Endometrium (tissue), 2 donors: ENCODE measurements around the gene AKAP9.
"Not testable (repeated sequence)": the region's sequence is repeated elsewhere in the genome, so short reads cannot be mapped to it uniquely, and the experiment has no call there.

Experiments
- FAIRE-seq: peaks from 2 replicates; lab custom pipeline; 2012; peaks lifted over from hg19 to GRCh38; lab: Jason Lieb, UNC
- donor health status: control.
- donor health status: control.

AKAP9 gene

DNA sequence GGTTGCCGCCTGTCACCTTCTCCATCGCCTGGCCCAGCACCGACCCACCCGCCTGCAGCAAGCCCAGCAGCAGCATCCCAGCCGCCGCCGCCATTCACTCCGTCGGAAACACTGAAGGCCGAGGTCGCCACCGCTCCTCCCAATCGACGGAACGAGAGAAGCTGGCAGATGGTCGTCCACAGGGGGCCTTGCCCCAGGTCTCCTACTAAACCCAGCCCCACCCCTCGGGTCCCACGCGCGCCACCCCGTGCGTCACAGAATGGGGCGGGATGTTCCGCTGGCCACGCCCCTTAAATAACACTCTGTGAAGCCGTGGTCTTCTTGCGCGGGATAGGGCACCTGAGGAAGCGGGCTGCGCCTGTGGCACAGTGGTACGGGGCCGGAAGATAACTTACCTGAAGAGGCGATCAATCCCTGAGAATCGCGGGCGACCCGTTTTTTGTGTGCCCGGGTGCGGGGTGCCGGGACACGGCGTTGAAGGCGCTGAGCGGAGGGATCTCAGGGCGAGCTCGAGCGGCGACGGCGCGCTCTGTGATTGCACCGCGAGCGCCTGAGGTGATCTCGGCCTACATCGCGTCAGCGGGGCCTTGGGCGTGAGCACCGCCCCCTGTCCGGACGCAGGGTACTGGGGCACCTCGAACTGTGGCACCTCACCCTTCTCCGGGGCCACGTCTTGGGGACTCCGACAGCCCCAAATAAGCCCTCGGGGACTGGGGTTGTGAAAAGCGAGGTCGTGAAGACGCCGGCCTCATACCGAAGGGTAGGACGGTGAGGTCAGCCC is 193.8 kb downstream of the AKAP9 start, which contains the start of gene CYP51A1:
CYP51A1 (minus strand) TSS at position 207 of the 781 bp plus-strand sequence; CDS start at position 94, 113 bp downstream.
- FAIRE-seq: no peak

DNA sequence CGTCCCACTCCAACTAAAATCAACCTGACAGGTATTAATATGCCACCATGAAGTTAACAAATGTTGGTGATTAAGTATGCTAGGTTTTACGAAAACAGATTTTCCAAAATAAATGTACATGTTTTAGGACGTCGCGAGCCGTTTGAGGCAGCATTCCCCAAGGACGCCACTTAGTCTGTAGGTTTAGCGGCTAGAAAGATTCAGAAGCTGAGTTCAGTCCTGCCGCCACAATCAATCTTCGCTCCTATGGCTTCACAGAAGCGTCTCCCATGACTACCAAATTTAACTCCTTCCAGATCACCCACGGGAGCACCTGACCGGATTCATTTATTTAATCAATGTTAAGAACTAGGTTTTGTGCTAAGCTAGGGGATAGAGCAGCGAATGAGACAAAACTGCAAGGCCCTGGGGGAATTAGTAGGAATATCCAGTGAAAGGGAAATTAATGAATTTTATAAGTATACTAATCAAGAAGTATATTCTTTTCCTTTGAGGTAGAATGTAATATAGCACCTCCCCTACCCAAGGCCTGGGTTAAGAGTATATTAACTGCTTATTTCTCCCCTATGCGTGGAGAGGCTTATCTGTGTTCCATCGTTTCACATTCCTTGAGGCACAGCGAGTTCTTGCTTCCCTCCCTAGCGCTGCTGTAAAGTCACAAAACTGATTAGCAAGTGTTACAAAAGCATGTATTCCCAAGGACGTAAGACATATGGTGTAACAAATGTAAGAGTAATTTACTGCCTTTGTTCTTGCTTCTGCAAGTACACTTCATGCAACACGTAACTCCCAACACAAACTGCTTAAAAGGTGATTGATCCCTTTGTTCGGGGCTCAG is 194.6 kb downstream of the AKAP9 start:
- FAIRE-seq: no peak

DNA sequence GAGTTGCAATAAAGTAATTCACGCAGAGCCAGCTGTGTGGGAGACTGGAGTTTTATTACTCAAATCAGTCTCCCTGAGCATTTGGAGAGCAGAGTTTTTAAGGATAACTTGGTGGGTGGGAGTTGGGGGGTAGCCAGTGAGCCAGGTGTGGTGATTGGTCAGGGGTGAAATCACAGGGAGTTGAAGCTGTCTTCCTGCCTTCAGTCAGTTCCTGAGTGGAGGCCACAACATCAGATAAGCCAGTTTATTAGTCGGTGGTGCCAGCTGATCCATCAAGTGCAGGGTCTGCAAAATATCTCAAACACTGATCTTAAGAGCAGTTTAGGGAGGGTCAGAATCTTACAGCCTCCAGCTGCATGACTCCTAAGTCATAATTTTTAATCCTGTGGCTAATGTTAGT is 196.9 kb downstream of the AKAP9 start:
- peak; percentile 83 for FAIRE-seq

DNA sequence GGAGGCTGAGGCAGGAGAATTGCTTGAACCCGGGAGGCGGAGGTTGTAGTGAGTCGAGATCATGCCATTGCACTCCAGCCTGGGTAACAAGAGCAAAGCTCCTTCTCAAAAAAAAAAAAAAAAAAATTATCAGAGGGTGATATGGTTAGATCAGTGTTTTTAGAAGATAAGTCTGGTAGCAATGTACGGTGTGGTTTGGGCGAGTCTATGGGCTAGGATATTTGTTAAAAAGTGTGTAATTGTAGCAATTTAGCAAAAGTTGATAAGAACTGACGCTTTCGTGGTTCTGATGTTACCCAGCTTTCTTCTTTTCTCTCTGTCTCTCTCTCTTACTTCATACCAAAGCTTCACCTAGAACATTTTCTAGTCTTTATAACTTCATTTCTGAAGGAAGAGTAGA is 200.5 kb downstream of the AKAP9 start:
- FAIRE-seq: no peak

DNA sequence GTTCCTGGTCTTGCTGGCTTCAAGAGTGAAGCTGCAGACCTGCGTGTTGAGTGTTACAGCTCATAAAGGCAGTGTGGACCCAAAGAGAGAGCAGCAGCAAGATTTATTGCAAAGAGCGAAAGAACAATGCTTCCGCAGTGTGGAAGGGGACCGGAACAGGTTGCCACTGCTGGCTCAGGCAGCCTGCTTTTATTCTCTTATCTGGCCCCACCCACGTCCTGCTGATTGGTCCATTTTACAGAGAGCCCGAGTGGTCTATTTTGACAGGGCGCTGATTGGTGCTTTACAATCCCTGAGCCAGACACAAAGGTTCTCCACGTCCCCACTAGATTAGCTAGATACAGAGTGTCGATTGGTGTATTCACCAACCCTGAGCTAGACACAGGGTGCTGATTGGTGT is 202.1 kb downstream of the AKAP9 start:
- FAIRE-seq: not testable (repeated sequence)

DNA sequence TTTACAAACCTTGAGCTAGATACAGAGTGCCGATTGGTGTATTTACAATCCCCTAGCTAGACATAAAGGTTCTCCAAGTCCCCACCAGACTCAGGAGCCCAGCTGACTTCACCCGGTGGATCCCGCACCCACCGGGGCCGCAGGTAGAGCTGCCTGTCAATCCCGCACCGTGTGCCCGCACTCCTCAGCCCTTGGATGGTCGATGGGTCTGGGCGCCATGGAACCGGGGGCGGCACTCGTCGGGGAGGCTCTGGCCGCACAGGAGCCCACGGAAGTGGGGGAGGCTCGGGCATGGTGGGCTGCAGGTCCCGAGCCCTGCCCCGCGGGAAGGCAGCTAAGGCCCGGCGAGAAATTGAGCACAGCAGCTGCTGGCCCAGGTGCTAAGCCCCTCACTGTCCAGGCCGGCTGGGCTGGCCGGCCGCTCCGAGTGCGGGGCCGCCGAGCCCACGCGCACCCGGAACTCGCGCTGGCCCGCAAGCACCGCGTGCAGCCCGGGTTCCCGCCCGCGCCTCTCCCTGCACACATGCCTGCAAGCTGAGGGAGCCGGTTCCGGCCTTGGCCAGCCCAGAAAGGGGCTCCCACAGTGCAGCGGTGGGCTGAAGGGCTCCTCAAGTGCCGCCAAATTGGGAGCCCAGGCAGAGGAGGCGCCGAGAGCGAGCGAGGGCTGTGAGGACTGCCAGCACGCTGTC is 202.7 kb downstream of the AKAP9 start:
- not testable (repeated sequence) for FAIRE-seq

DNA sequence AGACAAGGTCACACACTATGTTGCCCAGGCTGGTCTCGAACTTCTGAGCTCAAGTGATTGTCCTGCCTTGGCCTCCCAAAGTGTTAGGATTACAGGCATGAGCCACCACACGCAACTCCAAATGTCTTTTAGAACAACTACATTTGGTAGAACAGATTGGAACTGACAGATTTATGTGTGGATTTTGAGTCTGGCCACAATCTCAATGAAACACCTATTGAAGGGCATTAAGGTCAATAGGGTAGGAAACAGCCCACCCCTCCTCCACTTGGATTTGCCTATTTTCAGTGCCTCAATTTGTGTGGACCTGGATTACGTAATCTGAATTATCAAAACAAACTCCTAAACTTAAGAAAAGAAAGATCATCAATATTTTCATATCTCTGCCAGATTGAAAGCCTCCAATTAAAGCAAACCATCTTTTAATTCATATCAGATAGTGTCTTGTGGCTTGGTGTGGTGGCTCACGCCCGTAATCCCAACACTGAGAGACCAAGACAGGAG is 209.1 kb downstream of the AKAP9 start:
- no peak for FAIRE-seq

DNA sequence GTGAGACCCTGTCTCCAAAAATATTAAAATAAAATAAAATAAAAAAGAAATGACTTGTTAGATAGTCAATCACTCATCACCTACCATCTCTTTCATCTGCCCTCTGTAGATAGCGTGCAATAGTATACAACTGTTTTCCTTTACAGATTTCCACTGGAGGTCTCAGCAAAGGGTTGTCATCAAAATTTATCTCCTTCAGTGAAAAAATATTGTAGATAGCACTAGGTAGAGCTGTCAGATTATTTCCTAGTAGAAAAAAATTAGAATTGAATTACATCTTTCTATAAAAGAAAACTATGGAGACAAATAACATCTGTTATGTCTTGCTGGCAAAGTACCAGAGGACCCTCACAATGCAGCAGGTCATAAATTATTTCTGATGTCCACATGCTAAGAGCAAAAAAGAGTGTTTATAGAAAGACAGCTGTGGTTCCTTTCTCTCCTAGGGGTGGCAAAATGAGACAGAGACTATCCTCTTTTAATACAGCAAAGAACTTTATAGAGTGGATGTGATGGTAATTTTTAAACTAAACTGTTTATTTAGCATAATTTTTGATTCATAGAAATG is 209.9 kb downstream of the AKAP9 start:
- no peak for FAIRE-seq

DNA sequence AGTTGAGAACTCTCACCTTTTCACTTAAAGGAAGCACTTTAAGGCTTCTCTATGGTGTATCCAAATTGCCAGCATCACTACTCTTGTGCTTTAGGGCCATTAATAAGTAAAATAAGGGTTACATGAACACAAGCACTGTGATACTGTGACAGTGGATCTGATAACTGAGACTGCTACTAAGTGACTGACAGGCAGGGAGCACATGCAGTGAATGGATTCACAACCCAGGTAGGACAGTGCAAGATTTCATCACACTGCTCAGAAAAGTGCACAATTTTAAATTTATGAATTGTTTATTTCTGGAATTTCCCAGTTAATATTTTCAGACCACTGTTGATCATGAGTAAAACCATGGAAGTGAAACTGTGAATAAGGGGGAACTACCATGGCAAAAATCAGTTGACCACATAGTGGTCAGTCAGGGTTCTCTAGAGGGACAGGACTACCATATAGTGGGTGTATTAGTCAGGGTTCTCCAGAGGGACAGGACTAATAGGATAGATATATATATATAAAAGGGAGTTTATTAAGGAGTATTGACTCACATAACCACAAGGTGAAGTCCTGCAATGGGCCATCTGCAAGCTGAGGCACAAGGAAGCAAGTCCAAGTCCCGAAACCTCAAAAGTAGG is 214.6 kb downstream of the AKAP9 start:
- no peak for FAIRE-seq

DNA sequence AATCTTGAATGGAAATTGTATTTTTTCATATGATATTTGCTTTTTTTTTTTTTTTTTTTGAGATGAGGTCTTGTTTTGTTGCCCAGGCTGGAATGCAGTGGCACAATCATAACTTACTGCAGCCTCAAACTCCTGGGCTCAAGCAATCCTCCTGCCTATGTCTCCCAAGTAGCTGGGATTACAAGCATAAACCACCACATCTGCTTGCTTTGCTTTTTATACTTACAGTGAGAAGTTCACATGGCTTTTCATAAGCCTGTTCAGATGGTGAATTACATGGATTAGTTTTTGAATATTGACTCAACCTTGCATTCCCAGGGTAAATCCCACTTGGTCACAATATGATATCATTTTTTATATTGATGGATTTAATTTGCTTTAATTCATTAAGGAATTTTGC is 216.3 kb downstream of the AKAP9 start:
- no peak for FAIRE-seq

DNA sequence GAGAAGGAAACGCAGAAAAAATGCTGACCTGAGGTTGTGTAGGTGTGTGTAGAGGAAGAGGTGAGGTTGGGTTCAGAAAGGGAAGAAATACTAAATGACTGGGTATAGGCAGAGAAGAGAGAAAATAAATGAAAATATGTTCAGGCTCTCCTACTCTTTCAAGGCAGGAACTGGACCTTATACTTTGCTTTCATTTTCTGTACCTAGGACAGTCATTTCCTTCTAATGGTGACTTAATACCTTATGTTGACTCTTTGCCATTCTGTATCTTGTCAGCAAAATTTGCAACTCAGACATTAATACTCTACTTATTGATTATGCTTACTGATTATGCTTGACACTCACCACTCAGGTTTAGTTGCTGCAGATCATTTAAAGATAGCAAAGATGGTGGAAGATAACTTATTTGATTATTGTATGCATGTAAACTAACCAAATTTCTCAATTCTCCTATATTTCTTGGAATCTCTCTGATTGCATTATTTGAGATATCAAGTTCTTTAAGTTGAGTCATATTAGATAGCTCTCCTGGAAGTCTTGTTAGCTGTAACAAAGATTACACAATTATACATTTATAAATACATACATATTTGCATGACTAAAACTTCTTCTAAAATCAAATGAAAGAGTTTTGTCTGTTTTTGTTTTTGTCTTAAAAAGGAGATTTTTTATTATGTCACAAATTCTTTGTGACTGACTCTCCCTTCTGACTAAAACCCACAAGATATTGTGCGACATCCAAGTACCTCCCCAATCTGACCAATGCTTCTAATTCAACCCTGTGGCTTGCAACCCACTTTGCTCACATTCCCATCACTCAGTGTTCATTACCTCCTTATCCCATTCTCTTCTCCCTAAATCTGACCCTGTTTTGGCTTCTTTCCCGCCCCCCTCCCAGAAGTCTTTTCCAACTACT is 218.3 kb downstream of the AKAP9 start:
- no peak for FAIRE-seq
